ENCODE results near the gene TMEM17. TPM values are rescaled to one million over a fixed set of nuclear protein-coding genes. Genes with fewer than 3 reads are reported as not detected.
A peak's percentile ranks its signal among the peaks of the same experiment; 100 is the strongest.

Gene TMEM17
- total and polyA plus RNA-seq, 2 of the 13 experiments (the other 11 are each of a cell fraction or from before 2014, with no cell fraction given), result 0.22 to 0.50 TPM

DNA sequence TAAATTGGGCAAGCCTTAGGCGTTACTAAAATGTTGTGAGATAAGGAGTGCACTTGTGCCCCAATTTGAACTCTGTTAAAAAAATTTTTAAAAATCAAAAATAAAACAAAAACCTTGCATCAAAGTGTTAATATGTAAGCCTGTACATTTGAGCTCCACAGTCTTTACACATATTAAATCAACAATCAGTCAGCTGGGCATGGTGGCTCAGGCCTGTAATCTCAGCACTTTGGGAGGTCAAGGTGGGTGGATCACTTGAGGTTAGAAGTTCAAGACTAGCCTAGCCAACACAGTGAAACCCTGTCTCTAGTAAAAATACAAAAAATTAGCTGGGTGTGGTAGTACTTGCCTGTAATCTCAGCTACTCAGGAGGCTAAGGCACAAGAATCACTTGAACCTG, 16.3 kb downstream of the TMEM17 start:
- H3K4me2 ChIP-seq (ENCODE audit: low read depth, low read length), result no peak overlapping the region
- H3K36me3 ChIP-seq (replicated peaks in 1 of 2; ENCODE audit: control insufficient read depth in 1 of 2, insufficient read depth in 2 of 2, low read length in 2 of 2), result no peaks in the 10 kb centered on the region
- ATAC-seq (no peak), DNase-seq (ENCODE audit: low spot score) (peak; percentile 49), FAIRE-seq (peak; percentile 37)
- intact Hi-C loops (cut with micrococcal nuclease; ENCODE audit: unreplicated experiment), result loop anchor here (5.0 kb wide), 1 partner anchor 38 kb away; no protein-coding TSS in a partner anchor
- H3K79me2 ChIP-seq (ENCODE audit: insufficient read depth, low read length), result no peaks in the 10 kb centered on the region
- no peak overlapping the region for H2AFZ ChIP-seq (ENCODE audit: low read length)
- H3K9ac ChIP-seq (ENCODE audit: insufficient read depth, low read depth, low read length), result no peak overlapping the region
- no peaks in the 10 kb centered on the region for H3K9me3 ChIP-seq (ENCODE audit: low read length)
- POLR2A ChIA-PET, result interaction anchor here (0.6 to 2.2 kb wide), 4 partner anchors 32 to 132 kb away, joined by 3 to 6 read pairs (median 3); no protein-coding TSS in a partner anchor
- in situ Hi-C loops (cut with HindIII; ENCODE audit: extremely low pct_ligation_motif_present, low pct_unique_long_range_greater_than_20kb), result no loop called here
- H4K20me1 ChIP-seq (ENCODE audit: insufficient read depth, low read length), result no peaks in the 10 kb centered on the region
- H3K27ac ChIP-seq (ENCODE audit: extremely low read length, insufficient read depth, low read length), result peak overlapping the region; percentile 34
- peaks cover 67% of the 10 kb centered on the region for H3K4me1 ChIP-seq (ENCODE audit: insufficient read depth, low read length)
- CTCF ChIA-PET (ENCODE audit: low intra/inter-chr PET ratio, low total read pairs), result no interaction called here
- BruUV-seq (replicated peaks), result no TSS peak
- no peaks in the 10 kb centered on the region for H3K27me3 ChIP-seq (ENCODE audit: control insufficient read depth in 1 of 2, insufficient read depth in 2 of 2, low read length in 2 of 2)
- H3K4me3 ChIP-seq (replicated peaks in 1 of 3; ENCODE audit: insufficient read depth in 1 of 3, low read depth in 2 of 3, low read length in 3 of 3), result no peak overlapping the region
- WGBS (ENCODE audit: low lambda C conversion rate), result 75% methylated on average over 1 of the region's 1 CpG
- TF ChIP-seq MED8 (CRISPR knock-in tag; IDR thresholded peaks at IDR 0.05; ENCODE audit: insufficient replicate concordance) (no peak), SMYD3 (CRISPR knock-in tag; IDR thresholded peaks at IDR 0.05) (0 out of 2 replicates have a peak, but pooled peaks have one; percentile 49), CHD2 (IDR thresholded peaks at IDR 0.05; ENCODE audit: low read depth, low read length) (no peak), HDAC1 (CRISPR knock-in tag; IDR thresholded peaks at IDR 0.05) (0 out of 2 replicates have a peak, but pooled peaks have one; percentile 30), ZNF709 (CRISPR knock-in tag; IDR thresholded peaks at IDR 0.05) (no peak), DNMT3B (CRISPR knock-in tag; conservative IDR thresholded peaks at IDR 0.05) (no peak), KDM2A (CRISPR knock-in tag; IDR thresholded peaks at IDR 0.05; ENCODE audit: borderline replicate concordance, low read depth) (no peak), SUZ12 (IDR thresholded peaks at IDR 0.05; ENCODE audit: low read depth, low read length) (no peak), SOX13 (IDR thresholded peaks at IDR 0.05) (no peak), SOX13 (CRISPR knock-in tag; conservative IDR thresholded peaks at IDR 0.05 in 1 of 2, IDR thresholded peaks at IDR 0.05 in 1 of 2) (no peak), NFKB2 (CRISPR knock-in tag; IDR thresholded peaks at IDR 0.05; ENCODE audit: borderline replicate concordance) (no peak), NR2F6 (IDR thresholded peaks at IDR 0.05) (peak; percentile 22; the same call in 1 of the 2 replicates), NR2F6 (CRISPR knock-in tag; IDR thresholded peaks at IDR 0.05) (0 out of 2 replicates have a peak, but pooled peaks have one; percentile 20), ZNF713 (CRISPR knock-in tag; IDR thresholded peaks at IDR 0.05) (no peak), RXRB (CRISPR knock-in tag; IDR thresholded peaks at IDR 0.05; ENCODE audit: borderline replicate concordance) (peak; percentile 29; the same call in 1 of the 2 replicates), NFIC (IDR thresholded peaks at IDR 0.05; ENCODE audit: low read length) (no peak), RBM22 (optimal IDR thresholded peaks at IDR 0.05; ENCODE audit: low read length) (no peak), EHMT2 (IDR thresholded peaks at IDR 0.05; ENCODE audit: borderline replicate concordance, low read depth, low read length) (no peak), ADNP (CRISPR knock-in tag; IDR thresholded peaks at IDR 0.05) (0 out of 2 replicates have a peak, but pooled peaks have one; percentile 17), SALL1 (CRISPR knock-in tag; IDR thresholded peaks at IDR 0.05) (0 out of 2 replicates have a peak, but pooled peaks have one; percentile 13), KLF11 (CRISPR knock-in tag; IDR thresholded peaks at IDR 0.05) (no peak), HOXA9 (CRISPR knock-in tag; IDR thresholded peaks at IDR 0.05; ENCODE audit: borderline replicate concordance) (no peak), ZNF337 (CRISPR knock-in tag; IDR thresholded peaks at IDR 0.05; ENCODE audit: borderline replicate concordance, low read depth) (no peak), MED1 (CRISPR knock-in tag; IDR thresholded peaks at IDR 0.05) (peak; percentile 40; the same call in 1 of the 2 replicates), FOXM1 (CRISPR knock-in tag; IDR thresholded peaks at IDR 0.05) (no peak), ZNF460 (CRISPR knock-in tag; IDR thresholded peaks at IDR 0.05; ENCODE audit: borderline replicate concordance) (peak; percentile 40; the same call in 1 of the 2 replicates), ZNF235 (CRISPR knock-in tag; IDR thresholded peaks at IDR 0.05; ENCODE audit: borderline replicate concordance) (no peak)
- TF ChIP-seq, protein P1, sequence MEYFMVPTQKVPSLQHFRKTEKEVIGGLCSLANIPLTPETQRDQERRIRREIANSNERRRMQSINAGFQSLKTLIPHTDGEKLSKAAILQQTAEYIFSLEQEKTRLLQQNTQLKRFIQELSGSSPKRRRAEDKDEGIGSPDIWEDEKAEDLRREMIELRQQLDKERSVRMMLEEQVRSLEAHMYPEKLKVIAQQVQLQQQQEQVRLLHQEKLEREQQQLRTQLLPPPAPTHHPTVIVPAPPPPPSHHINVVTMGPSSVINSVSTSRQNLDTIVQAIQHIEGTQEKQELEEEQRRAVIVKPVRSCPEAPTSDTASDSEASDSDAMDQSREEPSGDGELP (IDR thresholded peaks at IDR 0.05; ENCODE audit: borderline replicate concordance, low read depth), result peak; percentile 79; the same call in 1 of the 2 replicates
- TF ChIP-seq, protein P2, sequence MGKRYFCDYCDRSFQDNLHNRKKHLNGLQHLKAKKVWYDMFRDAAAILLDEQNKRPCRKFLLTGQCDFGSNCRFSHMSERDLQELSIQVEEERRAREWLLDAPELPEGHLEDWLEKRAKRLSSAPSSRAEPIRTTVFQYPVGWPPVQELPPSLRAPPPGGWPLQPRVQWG (CRISPR knock-in tag; IDR thresholded peaks at IDR 0.05; ENCODE audit: borderline replicate concordance, low read depth), result no peak
